GM21423 (cell line): ENCODE results near the gene PALS2.

Experiments
- ATAC-seq: cut with Tn5 transposase; IDR thresholded peaks from one replicate; pipeline ENCODE4 v1.9.1; 2021; ENCODE audit warnings: mild to moderate bottlenecking, moderate library complexity; ENCODE audit not compliant: unreplicated experiment

PALS2 gene

DNA sequence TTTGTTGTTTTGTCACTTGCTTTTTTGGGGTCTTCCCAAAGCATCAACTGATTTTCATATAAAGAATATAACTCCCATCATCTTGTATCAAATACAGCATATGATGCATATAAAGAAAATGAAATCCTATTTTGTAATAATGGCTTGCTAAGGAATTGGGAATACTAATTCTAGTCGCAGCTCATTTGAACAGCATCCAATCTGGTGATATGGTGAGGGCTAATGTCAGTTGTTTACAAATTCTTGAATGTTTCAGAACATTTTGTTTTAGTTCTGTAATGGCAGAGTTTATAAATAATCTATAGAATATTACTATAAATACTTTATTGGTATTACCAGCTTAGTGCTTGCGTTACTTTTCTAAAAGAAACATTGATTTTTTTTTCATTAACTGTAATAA is 8.9 kb downstream of the PALS2 start:
- no peak for ATAC-seq

GRCh38 chr7:24587853-24588252 is 14.6 kb downstream of the PALS2 start:
- ATAC-seq, result peak; percentile 78

DNA sequence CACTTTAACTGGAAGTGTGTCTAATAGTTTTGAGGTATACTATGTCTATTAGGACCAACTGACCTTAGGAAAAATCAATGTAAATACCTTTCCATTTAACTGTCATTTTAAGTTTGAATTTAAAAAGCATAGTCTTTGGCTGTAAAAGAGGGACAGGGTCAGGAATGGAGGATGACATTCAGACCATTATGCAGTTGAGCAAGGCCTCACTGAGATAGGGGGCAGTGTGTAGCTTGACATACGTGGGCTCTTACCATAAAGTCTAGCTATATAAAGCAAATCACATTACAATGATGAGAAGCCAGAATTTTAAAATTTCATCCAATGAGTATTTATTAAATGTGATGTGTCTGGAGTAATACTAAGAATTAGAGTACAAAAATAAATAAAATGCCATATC is 17.9 kb downstream of the PALS2 start:
- ATAC-seq, result no peak

DNA sequence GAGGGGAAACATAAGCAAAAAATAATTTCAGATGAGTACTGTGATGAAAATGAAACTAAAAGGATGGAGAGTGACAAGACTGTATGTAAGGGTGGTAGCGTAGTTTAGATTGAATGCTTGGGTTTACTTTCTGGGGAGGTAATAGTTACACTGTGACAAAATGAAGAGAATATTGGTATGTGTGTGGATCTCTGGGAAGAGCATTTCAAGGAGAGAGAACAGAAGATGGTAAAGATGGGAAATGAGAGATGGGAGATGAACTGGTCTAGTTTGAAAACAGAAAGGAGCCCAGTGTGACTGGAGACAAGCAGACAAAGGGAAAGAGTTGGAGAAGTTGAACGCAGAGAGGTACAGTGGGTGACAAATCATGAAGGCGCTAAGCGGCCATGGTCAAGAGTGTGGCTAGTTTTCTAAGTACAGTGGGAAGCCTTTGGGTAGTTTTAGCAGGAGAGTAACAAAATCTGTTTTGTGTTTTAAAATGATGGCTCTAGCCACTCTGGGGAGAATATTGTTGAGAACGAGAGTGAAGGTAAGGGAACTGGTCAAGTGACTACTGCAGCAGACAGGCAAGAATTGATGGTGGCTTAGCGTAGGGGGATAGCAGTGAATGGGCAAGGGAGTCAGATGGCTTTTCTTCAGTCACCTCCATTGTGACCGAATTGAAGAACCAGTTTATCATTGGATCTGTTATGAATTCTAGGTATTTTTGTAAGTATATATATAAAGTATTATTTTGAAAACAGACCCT is 22.6 kb downstream of the PALS2 start:
- ATAC-seq, result peak; percentile 60

DNA sequence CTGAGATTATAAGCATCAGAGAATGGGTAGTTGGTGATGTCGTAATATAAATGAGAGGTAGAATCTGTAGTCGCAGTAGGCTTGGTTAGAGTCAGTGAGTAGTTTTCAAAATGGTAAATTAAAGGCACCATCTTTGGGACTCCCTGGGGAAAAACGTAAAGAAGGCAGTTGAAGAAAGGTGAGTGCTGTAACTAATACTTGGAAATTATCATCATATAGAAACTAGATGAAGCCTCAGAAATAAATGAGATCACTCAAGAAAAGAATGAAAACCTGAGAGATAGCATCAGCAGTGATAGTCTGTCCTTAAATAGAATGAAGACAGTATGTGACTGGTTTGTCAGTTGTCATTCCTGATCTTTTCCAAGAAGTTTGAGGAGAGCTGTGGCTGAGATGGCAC is 23.8 kb downstream of the PALS2 start:
- ATAC-seq, result no peak

GRCh38 chr7:24601600-24601999 is 28.3 kb downstream of the PALS2 start:
- no peak for ATAC-seq

- ATAC-seq, result no peak
Measured at GRCh38 chr7:24602860-24603456, 29.7 kb downstream of the PALS2 start.

DNA sequence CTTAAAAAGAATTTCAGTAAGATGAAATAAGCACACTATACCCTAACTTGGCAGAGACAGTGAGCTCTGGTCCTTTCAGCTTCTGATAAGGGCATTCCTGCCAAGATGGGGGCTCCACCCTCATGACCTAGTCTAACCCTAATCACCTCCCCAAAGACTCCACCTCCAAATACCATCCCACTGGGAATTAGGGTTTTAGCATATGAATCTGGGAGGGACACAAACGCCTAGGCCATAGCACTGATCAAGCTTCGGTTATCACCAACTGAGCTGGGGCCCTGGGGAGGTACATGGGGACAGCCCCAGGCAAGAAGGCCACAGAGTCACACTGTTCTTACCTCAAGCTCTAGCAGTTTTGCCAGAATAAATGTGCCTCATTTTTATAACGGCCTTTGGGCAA is 31.4 kb downstream of the PALS2 start:
- ATAC-seq, result no peak

DNA sequence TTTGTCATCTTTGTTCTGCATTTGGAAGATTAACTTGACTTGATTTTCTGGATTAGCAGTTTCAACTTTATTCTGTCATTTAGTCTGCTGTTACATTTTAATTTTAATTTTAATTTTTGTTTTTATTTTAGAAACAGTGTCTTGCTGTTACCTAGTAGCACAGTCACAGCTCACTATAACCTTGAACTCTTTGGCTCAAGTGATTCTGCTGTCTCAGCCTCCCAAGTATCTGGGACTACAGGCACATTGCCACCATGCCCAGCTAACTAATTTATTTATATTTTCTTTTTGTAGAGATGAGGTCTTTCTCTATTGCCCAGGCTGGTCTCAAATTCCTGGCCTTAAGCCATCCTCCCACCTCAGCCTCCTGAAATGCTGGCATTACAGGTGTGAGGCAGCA is 35.3 kb downstream of the PALS2 start:
- no peak for ATAC-seq

DNA sequence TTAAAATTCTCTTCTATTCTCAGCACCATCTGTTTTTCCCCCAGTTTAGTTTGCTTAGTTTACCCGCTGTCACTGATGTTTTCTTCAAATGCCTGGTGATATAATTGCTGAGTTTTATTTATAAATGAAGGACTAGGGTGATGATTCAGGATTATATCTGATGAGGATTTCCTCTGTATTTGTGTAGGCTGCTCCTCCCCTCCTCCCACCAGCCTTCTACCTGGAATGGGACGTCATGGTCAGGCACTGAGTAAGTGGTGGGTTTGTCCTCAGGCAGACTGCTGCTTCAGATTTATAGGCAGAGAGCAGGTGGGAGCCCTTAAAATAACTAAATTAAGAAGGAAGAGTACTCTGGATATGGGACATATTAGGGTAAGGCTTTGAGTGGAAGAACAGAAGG is 35.8 kb downstream of the PALS2 start:
- ATAC-seq, result no peak

DNA sequence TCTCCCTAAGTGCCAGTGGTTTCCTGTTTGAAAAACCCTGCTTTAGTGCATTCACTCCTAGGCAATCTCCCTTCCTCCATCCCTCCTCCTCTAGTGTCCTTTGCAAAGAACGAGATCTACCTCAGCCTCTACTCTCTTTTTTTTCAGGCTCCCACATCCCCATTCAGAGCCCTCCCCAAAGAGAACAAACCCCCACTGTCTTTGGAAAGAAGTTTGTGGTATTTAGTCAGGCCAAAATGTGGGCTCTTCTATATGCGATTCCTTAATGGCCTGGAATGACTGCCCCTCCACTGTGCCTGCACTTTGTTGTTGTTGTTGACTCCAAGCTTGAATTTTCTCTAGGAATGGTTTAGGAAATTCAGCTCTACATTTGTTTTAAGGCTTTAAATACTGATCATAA is 36.3 kb downstream of the PALS2 start:
- no peak for ATAC-seq

DNA sequence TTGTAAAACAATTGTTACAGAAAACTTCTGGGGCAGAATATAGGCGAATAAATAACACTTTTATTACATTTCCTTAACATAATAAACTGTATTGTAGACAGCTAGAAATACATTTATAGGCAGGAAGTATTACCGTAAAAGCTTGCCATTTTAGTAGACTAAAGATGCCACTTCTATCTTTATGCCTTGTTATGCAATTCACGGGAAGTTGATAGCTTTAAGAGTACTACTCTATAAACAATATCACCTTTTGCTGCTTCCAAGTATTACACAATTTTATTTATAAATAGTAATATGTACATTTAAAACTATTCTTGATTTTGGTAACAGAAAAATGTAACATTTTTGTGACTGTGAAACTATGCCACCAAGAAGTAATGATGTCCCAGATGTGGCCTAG is 37.9 kb downstream of the PALS2 start:
- no peak for ATAC-seq

- ATAC-seq, result no peak
Measured at GRCh38 chr7:24617957-24618616, 44.8 kb downstream of the PALS2 start.

- ATAC-seq, result no peak
Measured at GRCh38 chr7:24619978-24620377, 46.7 kb downstream of the PALS2 start.

DNA sequence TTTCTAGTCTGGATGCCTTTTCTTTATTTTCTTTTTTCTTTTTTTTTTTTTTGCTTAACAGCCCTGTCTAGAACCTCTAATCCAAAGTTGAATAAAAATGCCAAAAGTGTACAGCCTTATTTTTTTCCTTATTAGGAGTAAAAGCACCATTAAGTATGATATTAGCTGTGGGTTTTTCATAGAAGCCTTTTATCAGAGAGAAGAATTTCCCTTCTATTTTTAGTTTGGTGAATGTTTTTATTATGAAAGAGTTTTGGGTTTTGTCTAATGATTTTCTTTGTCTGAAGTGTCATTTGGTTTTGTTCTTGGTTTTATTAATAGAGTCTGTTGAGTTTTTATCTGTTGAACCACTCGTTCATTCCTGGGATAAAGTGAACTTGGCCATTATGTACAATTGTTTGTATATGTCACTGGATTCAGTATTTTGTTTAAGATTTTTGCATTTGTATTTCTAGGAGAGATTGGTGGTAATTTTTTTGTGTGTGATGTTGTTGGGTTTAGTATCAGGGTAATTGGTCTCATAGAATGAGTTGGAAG is 49.5 kb downstream of the PALS2 start:
- no peak for ATAC-seq
